ENCODE data around the gene ACOX1. TPM values are rescaled to one million over a fixed set of nuclear protein-coding genes. Genes with fewer than 3 reads are reported as not detected.

ACOX1 gene
- total RNA-seq, 2 donors from 2014 or later: 22.5 to 37.6 TPM

DNA sequence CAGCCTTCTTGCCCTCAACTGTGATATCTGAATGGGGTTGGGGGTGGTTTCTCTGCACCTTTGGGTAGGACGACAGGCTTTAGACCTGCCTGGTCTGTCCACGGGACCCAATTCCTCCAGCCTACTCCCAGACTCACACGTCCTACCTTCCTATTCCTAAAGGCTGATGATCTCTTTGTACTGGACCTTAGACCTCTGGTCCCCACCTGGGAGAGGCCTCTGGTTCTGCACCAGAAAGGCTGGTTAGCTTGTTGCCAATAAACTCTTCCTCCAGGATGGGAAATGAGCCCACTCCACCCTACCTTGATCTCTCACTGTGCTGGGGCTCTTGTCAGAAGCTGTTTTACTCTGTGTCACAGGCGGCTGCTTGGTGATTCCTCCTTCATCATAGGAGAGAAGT is 52.5 kb downstream of the ACOX1 start:
- Histone ChIP-seq H3K4me3 (no peak overlapping the region), H3K27me3 (replicated peaks; ENCODE audit: insufficient read depth) (no peaks in the 10 kb centered on the region), H3K9me3 (no peaks in the 10 kb centered on the region), H3K36me3 (peaks cover 7% of the 10 kb centered on the region), H3K4me1 (ENCODE audit: control insufficient read depth in 1 of 2, low read depth in 2 of 2) (no peaks in the 10 kb centered on the region), H3K27ac (no peak overlapping the region)
- DNase-seq (ENCODE audit: low spot score) (no peak), ATAC-seq (ENCODE audit: insufficient number of reproducible peaks, low FRiP score, low read depth) (no peak)
- TF ChIP-seq, protein P1, sequence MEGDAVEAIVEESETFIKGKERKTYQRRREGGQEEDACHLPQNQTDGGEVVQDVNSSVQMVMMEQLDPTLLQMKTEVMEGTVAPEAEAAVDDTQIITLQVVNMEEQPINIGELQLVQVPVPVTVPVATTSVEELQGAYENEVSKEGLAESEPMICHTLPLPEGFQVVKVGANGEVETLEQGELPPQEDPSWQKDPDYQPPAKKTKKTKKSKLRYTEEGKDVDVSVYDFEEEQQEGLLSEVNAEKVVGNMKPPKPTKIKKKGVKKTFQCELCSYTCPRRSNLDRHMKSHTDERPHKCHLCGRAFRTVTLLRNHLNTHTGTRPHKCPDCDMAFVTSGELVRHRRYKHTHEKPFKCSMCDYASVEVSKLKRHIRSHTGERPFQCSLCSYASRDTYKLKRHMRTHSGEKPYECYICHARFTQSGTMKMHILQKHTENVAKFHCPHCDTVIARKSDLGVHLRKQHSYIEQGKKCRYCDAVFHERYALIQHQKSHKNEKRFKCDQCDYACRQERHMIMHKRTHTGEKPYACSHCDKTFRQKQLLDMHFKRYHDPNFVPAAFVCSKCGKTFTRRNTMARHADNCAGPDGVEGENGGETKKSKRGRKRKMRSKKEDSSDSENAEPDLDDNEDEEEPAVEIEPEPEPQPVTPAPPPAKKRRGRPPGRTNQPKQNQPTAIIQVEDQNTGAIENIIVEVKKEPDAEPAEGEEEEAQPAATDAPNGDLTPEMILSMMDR (IDR thresholded peaks at IDR 0.05): no peak

DNA sequence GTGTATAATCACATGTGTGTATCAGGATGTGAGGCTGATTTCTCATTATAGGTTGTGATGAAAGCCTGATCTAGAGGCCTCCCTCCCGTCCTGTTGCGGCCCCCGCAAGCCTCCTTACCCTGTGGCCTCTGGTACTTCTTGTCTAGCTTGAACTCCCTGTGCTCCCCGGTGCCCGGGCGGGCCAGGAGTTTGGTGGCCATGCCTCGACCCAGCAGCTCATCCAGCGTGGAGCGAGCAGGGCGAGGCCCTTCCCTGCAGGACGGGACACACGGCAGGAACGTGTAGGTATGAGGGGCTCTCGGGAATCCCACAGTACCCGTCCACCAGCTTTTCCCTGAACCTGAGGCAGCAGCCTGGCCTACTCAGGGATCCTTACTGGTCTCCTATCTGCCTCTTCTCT is 53.1 kb downstream of the ACOX1 start:
- H3K27me3 ChIP-seq (replicated peaks; ENCODE audit: insufficient read depth): no peaks in the 10 kb centered on the region
- H3K27ac ChIP-seq: no peak overlapping the region
- H3K36me3 ChIP-seq: peaks cover 7% of the 10 kb centered on the region
- TF ChIP-seq, protein P1 (IDR thresholded peaks at IDR 0.05): no peak
- no peak overlapping the region for H3K4me3 ChIP-seq
- DNase-seq (ENCODE audit: low spot score) (no peak), ATAC-seq (ENCODE audit: insufficient number of reproducible peaks, low FRiP score, low read depth) (no peak)
- H3K4me1 ChIP-seq (ENCODE audit: control insufficient read depth in 1 of 2, low read depth in 2 of 2): no peaks in the 10 kb centered on the region
- H3K9me3 ChIP-seq: no peaks in the 10 kb centered on the region

DNA sequence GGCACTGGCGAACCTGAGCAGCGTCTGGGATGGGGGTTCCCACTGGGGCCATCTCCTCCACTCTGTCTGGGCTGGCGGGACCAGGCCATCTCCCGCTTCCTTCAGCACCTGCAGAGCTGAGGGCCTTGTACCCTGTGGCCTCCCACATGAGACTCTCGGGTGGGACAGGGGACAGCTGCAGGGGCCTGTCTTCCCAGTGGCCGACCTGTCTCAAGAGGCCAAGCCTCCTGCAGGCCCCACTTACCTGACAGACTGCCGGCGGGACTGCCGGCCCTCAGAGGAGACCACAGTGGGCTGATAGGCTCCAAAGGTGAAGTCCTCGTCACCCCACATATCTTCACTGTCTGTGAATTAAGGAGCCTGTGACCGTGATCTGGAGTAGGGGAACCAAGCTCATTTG is 53.9 kb downstream of the ACOX1 start:
- no peak overlapping the region for H3K4me3 ChIP-seq
- DNase-seq (ENCODE audit: low spot score) (no peak), ATAC-seq (ENCODE audit: insufficient number of reproducible peaks, low FRiP score, low read depth) (no peak)
- H3K36me3 ChIP-seq: peaks cover 7% of the 10 kb centered on the region
- H3K27me3 ChIP-seq (replicated peaks; ENCODE audit: insufficient read depth): no peaks in the 10 kb centered on the region
- no peaks in the 10 kb centered on the region for H3K9me3 ChIP-seq
- H3K27ac ChIP-seq: no peak overlapping the region
- no peaks in the 10 kb centered on the region for H3K4me1 ChIP-seq (ENCODE audit: control insufficient read depth in 1 of 2, low read depth in 2 of 2)
- TF ChIP-seq, protein P1 (IDR thresholded peaks at IDR 0.05): no peak

DNA sequence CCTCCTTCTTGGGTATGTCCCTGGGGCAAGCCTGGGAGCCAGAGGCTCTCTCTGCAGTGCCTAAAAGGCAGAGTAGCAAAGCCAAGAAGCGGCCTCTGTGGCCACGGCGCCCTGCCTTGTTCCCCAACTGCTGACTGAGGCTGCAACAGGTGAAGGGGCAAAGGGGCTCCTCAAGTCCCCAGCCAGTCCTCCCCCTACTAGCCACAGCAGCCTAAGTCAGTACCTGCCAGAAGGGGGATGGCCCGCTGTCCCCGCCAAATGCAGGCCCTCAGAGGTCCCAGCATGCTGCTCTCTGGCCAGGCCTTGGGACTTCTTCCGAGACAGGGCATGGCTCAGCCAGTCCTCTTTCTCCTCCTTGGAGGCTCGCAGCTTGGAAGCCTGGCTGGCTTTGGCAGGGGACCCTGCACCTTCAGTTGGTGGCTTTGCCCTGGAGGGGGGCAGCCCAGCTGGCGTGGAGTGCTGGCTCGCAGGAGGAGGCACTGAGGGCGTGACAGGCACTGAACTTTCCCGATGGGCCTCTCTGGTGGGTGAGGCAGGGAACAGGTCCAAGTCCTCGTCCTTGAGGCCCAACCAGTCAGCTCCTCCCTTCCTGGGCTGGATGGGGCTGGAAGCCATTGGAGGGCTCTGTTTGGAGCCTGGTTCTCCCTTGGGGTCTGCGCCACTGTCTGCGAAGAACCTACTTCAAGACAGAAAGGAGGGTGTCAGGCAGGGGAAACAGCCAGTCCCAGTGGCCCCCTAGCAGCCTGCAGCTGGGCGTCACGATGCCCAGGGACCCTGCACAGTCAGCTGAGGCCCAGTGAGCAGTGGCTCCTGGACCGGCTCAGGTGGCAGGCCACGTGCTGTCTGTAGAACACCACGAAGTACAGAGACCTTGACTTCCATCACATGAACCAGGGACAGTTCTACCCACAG is 55.7 kb downstream of the ACOX1 start:
- Histone ChIP-seq H3K4me1 (ENCODE audit: control insufficient read depth in 1 of 2, low read depth in 2 of 2) (no peaks in the 10 kb centered on the region), H3K27ac (no peak overlapping the region), H3K36me3 (peaks cover 7% of the 10 kb centered on the region), H3K27me3 (replicated peaks; ENCODE audit: insufficient read depth) (no peaks in the 10 kb centered on the region), H3K4me3 (no peak overlapping the region), H3K9me3 (no peaks in the 10 kb centered on the region)
- DNase-seq (ENCODE audit: low spot score) (no peak), ATAC-seq (ENCODE audit: insufficient number of reproducible peaks, low FRiP score, low read depth) (no peak)
- TF ChIP-seq, protein P1 (IDR thresholded peaks at IDR 0.05): no peak

DNA sequence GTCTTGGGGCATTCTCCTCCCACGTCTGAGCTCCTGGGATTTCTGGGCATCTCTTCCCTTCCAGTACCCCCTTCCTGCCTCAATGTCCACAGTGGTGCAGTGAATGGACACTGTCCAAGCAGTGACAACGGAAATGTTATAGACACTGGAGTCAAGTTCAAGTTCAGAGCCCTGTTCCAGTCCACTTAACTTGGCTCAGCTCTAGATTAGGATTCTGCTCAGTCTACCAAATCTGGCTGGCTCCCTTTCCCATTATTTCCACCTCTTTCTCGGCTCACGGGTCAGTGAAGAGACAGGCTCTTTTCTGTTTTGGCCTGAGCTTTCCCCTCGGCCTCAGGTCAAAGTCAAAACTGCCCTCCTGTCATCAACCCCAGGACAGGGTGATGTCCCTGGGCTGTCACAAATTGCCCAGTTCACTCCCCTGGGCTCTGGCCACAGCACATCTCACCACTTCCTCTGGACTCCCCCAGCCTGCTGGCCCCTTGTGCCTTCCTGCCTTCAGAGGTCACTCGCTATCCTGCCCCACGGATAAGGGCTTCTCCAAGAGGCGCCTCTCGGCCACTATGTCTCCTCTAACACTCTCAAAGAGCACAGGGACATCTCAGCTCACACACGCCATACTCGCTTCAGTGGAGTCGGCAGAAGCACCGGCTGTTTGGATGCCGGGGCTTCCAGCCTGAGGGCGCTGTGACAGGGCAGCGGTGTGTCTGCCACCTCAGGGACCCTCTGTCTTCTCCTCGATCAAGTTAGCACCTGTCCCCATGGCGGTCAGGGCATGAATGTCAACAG is 56.6 kb downstream of the ACOX1 start:
- TF ChIP-seq, protein P1 (IDR thresholded peaks at IDR 0.05): no peak
- H3K4me1 ChIP-seq (ENCODE audit: control insufficient read depth in 1 of 2, low read depth in 2 of 2): no peaks in the 10 kb centered on the region
- no peaks in the 10 kb centered on the region for H3K27me3 ChIP-seq (replicated peaks; ENCODE audit: insufficient read depth)
- ATAC-seq (ENCODE audit: insufficient number of reproducible peaks, low FRiP score, low read depth): no peak
- no peak overlapping the region for H3K4me3 ChIP-seq
- H3K9me3 ChIP-seq: no peaks in the 10 kb centered on the region
- H3K36me3 ChIP-seq: peaks cover 7% of the 10 kb centered on the region
- DNase-seq (ENCODE audit: low spot score): no peak
- no peak overlapping the region for H3K27ac ChIP-seq
